Kidney epithelial cell (primary cell): Measurements from ENCODE around the gene CCDC63. TPM values are rescaled to one million over a fixed set of nuclear protein-coding genes. Genes with fewer than 3 reads are reported as not detected.
"Not testable (repeated sequence)": the region's sequence is repeated elsewhere in the genome, so short reads cannot be mapped to it uniquely, and the experiment has no call there.

Experiments
- DNase-seq: peaks from one replicate; pipeline ENCODE4 v3.0.0-alpha.2; 2010; ENCODE audit warnings: low read depth
- H3K27me3 ChIP-seq: 2 replicates; pipeline ENCODE4 v1.6.0; 2011; ENCODE audit warnings: low read length; ENCODE audit not compliant: control insufficient read depth, insufficient read depth
- H3K36me3 ChIP-seq: 2 replicates; pipeline ENCODE4 v1.5.1; 2011; ENCODE audit warnings: low read length; ENCODE audit not compliant: control insufficient read depth, insufficient read depth
- H3K4me3 ChIP-seq: 2 replicates; pipeline ENCODE4 v1.5.1; 2011; ENCODE audit warnings: low read depth, mild to moderate bottlenecking, control low read depth, low read length
- CTCF ChIP-seq: IDR thresholded peaks from 2 replicates; pipeline ENCODE4 v1.5.1; 2011; ENCODE audit warnings: mild to moderate bottlenecking, moderate library complexity, low read length, control low read depth, inconsistent platforms; ENCODE audit not compliant: insufficient read depth, poor library complexity, severe bottlenecking
- total RNA-seq: library from RNA; depleted of rRNA; stranded (reverse); fragments of >200 nt; gene quantifications from 2 replicates; pipeline ENCODE4 v1.2.3, GENCODE V29; 2015

CCDC63 gene
- total RNA-seq, 1 donor from 2014 or later: not detected

GRCh38 chr12:110850762-110851161 lies 4.0 kb downstream of the CCDC63 start:
- TF ChIP-seq CTCF: no peak
- no peak for DNase-seq
- Histone ChIP-seq H3K4me3 (no peak overlapping the region), H3K36me3 (no peaks in the 10 kb centered on the region), H3K27me3 (peaks cover 15% of the 10 kb centered on the region)

GRCh38 chr12:110853836-110854235 lies 7.0 kb downstream of the CCDC63 start:
- no peak for DNase-seq
- Histone ChIP-seq H3K4me3 (no peak overlapping the region), H3K27me3 (peaks cover 2% of the 10 kb centered on the region), H3K36me3 (no peaks in the 10 kb centered on the region)
- no peak for TF ChIP-seq CTCF

GRCh38 chr12:110856542-110856941 lies 9.8 kb downstream of the CCDC63 start:
- no peak for TF ChIP-seq CTCF
- H3K4me3 ChIP-seq: no peak overlapping the region
- no peaks in the 10 kb centered on the region for H3K36me3 ChIP-seq
- no peaks in the 10 kb centered on the region for H3K27me3 ChIP-seq
- DNase-seq: no peak

- Histone ChIP-seq H3K36me3 (no peaks in the 10 kb centered on the region), H3K4me3 (no peak overlapping the region), H3K27me3 (no peaks in the 10 kb centered on the region)
- no peak for TF ChIP-seq CTCF
- no peak for DNase-seq
Observed at GRCh38 chr12:110857528-110857927, 10.7 kb downstream of the CCDC63 start.

- not testable (repeated sequence) for H3K27me3 ChIP-seq, DNase-seq, H3K4me3 ChIP-seq, H3K36me3 ChIP-seq
Observed at GRCh38 chr12:110857954-110858353, 11.2 kb downstream of the CCDC63 start.

GRCh38 chr12:110858848-110859247 lies 12.1 kb downstream of the CCDC63 start:
- no peak for DNase-seq
- Histone ChIP-seq H3K36me3 (no peaks in the 10 kb centered on the region), H3K4me3 (no peak overlapping the region), H3K27me3 (no peaks in the 10 kb centered on the region)
- TF ChIP-seq CTCF: no peak
